HG03139 (cell line): Measurements from ENCODE around the gene SOX9.

Experiments used
- ATAC-seq: cut with Tn5 transposase; IDR thresholded peaks from one replicate; pipeline ENCODE4 v1.9.1; 2021; ENCODE audit not compliant: unreplicated experiment

The SOX9 gene

DNA sequence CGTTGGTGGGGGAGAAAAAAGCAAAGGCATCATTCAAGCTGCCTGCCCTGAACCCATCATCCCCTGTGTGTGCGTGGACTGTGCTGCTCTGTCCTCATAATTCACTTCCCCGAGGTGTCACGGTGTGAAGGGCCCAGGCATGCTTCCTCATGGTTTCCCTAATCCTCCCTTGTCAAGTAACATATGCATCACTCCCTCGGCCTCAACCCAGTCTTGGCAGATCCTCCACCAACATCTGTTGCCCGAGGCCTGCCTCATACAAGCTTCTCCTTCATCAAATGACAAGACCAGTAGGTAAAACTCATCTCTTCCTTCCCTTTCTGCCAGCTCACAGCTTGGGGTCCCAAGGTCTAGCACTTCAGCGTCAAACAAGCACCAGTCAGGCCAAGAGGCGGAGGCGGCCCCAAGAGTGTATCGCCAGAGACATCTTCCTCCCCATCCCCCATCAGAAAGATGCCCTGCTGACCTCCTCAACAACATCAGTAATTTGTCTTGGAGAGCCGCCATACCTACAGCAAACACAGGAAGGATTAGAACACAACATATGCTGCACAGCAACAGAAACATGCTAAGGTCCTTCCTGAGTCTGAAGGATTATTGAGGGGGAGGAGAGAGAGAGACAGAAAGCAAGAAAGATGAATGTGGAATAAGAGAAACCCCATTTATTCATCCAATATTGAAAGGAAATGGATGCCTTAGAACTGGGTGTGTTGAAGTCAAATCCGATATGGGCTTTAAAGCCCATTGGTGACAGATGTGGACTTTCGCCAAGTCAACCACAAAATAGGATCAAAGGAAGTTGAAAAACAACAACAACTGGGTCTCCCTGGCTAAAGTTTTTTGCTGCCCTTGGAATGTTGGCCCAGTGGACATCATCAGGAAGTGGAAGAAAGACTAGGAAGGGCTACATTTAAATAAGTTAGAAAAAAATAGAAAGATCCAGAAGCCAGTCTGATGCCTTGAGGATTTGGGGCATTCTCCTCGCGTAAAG lies 38.4 kb downstream of the SOX9 start:
- ATAC-seq = no peak

DNA sequence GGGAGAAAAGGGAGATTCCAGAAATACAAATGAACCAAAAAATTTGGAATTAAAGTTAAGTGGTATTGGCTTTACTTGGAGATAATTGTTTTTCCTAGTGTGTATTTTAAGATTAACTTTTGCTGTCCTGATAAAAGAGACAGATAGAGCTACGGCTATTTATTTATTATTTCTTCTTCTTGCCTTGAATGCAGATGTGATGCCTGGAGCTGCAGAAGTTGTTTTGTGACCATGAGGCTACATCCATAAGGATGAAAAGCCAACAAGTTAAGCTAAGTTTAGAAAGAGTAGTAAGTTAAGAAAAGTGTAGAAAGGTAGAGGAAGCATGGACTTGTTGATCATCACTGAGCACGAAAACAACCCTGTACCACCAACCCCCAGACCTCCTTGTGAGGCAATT lies 41.7 kb downstream of the SOX9 start:
- ATAC-seq = no peak

DNA sequence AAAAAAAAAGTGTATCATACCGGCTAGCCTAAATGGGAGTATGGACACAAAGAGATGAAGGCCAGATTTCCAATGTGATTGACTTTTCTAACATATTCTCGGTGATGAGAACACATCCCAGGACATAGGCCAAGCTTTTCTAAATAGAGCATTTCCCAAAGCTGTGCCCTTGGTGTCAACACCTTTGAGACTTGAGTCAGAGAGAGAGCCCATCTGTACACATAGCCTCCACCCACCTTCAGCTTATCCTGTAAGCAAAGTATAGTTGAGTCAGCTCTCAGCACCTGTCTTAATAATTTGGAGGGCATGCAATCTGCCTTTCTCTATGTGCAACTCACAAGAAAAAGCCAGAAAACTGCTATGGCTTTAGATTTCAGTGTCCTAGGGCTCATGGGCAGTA lies 42.7 kb downstream of the SOX9 start:
- ATAC-seq = no peak

DNA sequence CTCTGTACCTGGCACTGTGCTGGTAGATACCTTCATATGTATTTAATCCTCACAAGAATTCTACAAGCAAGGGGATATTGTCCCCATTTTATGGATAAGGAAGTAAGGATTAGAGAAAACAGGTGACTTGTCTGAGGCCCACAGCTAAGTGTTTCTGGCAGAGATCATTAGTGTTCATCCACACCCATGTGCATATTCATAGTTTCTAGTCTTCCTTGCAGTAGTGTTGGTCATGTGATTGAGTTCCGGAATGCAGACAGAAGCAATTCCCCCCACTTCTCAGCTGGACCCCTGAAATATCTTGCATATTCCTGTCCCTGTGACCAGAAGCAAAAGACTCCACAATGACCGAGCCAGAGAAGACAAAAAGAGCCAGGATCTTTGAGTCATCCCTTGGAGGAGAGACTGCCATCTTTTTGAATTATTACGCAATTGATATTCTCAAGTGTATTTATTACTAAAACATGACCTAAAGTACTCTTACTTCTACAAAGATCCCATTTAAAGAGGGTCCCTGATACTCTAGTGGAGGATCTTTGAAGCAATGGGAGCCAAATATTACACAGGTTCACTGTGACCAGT lies 43.4 kb downstream of the SOX9 start:
- no peak for ATAC-seq

DNA sequence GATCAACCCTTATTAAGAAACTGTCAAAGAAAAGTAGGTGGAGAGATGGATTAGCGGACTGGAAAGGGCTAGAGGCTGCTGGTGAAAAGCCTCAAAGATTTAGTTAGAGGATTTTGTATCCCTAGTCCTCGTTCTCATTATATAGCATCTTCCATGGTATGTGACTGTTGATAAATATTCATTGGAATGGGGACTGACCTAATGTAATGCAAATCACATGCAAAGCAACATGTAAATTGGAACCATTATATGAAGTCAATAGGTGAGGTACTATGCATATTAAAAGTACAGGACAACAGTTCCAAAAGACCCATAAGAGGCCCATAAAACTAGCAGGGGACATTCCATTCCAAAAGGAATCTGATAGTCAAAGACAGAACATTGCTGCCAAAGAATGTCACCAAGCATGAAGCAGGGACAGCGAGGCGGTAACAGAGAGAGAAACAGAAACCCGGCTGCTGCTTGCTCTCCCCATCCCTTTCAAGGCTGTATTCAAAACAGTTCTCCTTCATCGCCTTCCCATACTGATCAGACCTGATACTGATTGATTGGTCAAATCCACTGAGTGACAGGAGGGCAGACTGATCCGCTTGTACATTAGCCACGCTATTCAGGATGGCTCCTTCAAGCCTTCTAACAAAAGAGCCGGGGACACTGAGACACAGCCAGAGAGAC lies 44.5 kb downstream of the SOX9 start:
- ATAC-seq = no peak

DNA sequence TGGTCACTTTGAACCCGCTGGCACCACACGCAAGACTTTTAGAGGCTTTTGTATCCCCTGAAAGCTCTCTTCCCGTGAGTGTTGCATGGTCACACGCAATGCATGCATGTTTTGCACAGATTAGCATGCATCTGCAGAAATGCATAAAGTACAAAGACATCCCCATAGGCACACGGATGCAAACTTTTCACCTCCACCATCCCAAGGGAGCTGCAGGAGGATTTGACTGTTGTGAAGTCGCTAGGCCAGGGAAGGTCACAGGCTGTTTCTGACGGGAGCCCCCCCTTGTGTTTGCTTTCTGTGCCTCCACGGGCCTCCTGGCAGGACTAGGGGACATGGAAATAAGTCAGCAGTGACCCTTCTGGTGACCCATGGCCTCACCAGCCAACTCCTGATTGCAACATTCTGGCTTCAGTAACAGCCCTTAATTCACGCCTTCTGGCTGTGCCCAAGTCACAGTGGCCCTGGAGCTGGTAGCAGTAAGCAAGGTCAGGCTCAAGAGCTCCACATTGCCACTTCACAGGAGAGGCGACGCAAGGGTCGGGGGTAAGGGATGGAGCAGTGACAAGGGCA lies 45.1 kb downstream of the SOX9 start:
- no peak for ATAC-seq

DNA sequence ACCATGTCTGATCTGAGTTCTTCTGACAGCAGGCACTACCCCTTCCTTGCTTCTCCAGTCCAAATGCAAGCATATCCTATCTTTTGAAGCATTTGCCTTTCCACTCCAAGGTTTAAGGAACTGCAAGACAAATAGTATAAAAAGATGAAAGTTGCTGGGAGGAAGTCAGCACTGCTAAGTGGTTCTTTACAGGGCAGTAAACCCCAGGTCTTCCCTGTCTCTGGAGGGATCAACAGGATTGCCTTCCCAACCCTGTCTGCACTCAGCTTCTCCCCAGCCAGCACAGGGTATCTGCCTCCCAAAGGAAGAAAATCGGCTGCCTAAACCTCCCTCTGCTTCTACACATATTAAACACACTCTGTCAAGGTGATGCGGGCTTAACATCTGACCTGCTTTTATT lies 46.8 kb downstream of the SOX9 start:
- no peak for ATAC-seq

DNA sequence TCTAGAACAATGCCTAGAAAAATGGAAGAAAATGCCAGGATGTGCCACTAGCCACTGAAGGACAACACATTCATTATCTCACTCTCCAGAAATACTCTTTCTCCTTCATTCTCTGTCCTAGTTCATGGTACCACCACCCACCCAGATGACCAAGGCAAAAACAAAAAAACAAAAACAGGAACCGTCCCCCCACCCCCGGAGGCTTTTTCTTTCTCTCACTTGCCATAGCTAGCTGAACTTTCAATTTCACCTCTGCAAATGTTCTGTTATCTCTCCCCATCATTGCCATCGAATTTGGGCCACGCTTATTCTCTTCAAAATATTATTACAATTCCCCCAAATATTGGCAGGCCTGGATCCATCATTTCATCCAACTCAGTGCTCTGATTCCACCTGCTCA lies 49.0 kb downstream of the SOX9 start:
- no peak for ATAC-seq

DNA sequence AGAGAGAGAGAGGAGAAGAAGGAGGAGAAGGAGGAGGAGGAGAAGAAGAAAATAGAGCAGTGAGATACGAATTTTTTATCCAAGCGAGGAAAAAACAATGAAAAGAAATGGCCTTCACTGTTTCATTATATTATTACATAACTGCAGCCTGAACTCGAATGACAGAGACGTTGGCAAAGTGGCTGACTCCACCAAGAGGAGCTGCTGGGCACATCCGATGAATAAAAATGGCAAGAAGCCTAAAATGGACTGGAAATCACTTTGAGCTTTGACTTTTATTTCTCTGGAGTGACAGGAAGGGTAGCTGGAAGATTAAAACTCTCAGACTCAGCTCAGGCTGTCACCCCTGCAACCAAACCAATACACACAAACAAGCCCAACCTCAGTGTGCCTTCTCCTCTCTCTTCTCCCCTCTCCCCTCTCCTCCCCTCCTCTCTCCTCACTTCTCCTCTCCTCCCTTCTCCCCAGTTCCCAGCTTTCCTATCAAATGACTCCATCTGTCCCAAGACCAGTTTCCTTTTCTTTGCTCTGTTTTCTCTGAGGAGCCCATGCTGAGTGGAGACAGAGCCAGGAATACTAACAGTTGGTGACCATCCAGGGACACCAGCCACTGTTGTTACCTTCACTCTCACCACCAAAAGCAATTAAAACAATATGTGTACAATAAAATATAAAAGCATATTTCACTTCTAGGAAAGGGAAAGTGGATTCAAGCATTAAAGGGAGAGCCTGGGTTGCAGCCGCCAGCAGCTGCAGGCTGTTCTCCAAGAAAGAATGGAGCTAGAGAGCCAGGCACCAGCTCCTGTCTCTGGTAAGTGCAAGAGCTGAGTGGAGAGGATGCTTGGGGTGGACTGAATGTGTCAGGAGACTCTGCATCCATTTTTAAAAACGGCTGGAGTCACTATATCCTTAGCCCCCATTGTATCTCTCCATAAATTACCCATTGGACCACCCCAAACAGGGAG lies 51.2 kb downstream of the SOX9 start:
- ATAC-seq = no peak

DNA sequence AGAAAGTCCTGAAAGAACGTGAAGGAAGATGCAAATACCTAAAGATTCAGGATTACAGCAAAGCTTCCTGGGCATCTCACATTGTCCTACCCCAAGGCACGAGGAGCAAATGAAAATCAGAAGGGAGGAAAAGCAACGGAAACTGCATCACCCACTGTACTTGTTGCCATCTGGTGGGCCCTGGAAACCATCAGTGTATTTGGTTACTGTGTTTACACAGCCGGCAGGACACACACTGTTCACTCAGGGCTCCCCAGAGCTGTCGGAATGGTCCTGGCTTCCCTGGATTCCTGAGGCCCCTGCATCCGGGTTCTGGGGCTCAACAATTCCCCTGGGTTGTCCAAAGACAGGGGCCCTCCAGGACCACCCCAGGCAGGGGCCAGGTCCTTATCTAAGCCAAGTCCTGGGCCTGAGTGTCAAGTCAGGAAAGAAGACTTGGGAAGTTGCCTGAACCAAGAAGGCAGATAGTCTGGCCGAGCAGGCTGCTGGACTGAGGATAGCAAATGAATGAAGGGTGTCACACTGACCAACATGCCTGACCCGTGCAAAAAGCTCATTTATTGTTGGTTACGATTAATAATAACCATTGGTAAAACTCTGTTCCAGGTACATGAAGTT lies 52.8 kb downstream of the SOX9 start:
- no peak for ATAC-seq

DNA sequence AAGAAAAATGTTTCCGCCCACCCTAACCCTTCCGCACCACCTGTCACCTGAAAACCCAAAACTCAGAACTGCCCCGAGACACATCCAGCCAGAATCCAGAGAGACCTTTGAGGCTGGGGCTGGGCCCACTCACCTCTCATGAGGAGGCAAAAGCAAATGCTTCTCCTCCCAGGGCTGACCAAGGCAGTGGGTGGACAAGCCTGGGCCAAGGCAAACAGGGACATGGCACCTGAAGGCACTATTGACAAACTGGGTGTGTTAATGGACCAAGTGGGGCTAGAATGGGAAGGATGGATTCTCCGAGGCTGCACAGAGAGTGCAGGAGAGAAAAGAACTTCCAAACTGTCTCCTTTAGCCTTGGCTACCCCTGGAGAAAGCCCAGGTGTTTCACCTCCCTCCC lies 54.4 kb downstream of the SOX9 start:
- ATAC-seq = no peak
